Amygdala (tissue), 56 donors: ENCODE results near the gene RNF220.

Experiments used
- DNase-seq, 56 donors: peaks; one replicate each; lab custom pipeline; 2025; lab: John Stamatoyannopoulos, UW

RNF220 gene

GRCh38 chr1:44406737-44407429 is 1.8 kb downstream of the RNF220 start:
- no peak for DNase-seq

GRCh38 chr1:44407430-44408211 is 2.6 kb downstream of the RNF220 start:
- peak in 2 of 56 donors; percentile 22 to 28 for DNase-seq

DNA sequence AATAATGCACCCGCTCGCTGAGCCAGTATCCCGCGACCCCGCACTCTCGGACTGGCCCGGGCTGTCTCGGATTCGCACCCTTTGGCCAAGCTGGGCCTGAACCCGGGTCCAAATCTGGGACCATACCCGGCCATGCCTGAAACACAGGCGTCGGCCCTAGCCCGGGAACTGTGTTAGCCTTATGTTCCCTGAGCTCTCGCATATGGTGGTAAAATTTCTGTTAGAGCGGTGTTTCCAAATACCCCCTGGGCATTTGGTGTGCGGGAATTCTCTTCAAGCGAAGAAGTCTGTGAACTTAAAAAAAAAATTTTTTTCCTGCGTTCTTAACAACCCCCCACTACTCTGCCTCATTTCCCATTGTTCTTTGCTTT is 3.1 kb downstream of the RNF220 start:
- peak in 3 of 56 donors; percentile 7 to 33 (median 22) for DNase-seq

DNA sequence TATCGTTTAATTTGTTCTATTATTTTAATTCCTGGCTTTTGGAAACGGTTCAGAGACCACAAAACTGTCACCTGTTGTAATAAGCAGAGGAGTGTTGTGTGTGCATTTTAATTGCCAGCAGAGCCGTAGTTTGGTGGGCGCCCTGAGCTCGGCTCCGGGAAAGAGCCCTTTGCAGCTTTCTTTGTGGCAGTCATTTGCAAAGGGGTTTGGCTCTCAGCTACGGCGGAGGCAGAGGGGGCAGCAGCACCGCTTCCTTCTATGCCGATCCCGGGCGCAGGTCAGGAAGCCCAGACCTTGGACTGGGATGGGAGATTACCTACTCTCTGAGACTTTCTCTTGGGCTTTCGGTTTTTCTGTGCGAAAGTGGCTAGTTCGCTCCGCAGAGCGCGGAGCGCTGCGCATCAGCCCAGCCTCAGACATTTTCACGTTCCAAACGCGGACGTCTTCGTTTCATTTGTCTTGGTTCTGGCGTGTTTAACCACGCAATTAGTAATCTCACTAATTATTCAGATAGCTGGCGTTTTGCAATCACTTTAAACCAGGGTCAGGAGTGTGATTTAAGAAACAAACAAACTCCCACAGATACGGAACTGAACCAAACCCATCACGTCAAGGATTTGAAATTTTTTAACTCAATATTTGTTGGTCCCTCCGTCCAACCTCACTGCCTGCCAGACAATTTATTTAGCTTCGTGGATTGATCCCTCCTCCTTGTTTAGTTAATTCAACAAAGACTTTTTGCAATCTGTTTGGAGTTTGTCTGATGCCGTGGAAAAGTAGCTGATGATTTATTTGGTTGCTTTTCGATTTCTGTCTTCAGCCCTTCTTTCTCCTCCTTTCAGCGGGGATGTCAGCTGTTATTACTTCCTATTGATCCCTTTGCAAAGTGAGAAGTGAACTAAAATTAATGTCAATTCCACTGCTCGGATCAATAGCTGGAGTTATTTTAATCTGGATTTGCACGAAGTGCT is 3.9 kb downstream of the RNF220 start:
- DNase-seq, result peak in 6 of 56 donors; percentile 11 to 34 (median 26)

DNA sequence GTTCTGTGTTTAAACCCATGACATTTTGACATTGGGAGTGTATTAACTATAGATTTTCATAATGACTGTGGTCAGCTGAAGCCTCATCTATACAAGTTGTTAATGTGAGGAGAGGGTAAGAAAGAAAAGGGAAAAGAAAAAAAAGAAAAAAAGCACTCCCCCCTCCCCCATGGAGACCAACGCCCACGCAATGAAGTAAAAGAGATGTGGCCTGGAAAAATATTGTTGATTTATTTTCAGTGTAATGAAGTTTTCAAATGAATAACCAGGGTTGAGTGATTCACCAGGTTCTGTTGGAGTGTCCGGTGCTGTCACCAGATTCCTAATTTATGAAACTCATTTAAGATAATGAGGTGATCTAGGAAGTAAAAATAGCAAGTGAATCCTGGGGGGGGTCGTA is 4.7 kb downstream of the RNF220 start:
- DNase-seq, result no peak

DNA sequence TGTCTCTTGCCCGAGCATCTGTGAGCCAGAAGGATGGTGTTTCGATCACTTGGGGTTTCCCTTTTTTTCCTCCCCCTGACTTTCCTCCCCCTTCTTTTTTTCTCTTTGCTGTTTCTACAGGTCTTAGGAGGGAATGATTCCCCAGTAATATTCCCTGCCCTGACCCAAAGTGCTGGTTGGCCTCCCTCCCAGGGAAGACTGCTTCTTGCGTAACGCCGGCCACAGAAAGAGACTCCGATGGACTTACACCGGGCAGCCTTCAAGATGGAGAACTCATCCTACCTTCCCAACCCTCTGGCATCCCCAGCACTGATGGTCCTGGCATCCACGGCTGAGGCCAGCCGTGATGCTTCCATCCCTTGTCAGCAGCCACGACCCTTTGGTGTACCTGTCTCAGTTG is 6.8 kb downstream of the RNF220 start:
- DNase-seq, result no peak

- no peak for DNase-seq
Measured at GRCh38 chr1:44412601-44413000, 7.5 kb downstream of the RNF220 start.

DNA sequence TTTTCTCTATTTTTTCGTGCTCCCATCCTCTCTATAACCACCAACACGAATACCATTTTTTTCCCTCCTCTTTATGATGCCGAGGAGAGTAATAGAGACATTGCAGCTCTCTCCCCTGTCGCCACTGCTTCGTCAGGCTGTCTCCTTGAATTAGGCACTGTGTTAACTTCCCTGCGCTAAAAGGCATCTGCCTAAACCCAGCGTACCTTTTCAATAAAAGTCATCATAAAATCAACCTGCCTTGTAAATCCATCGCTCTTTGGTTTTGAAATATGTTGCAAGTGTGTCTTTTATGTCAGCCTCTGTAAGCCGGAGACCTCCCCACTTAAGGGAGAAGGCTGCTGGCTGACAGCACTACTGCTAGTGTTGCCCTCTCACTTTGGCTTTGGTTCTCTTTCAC is 8.7 kb downstream of the RNF220 start:
- DNase-seq, result no peak

DNA sequence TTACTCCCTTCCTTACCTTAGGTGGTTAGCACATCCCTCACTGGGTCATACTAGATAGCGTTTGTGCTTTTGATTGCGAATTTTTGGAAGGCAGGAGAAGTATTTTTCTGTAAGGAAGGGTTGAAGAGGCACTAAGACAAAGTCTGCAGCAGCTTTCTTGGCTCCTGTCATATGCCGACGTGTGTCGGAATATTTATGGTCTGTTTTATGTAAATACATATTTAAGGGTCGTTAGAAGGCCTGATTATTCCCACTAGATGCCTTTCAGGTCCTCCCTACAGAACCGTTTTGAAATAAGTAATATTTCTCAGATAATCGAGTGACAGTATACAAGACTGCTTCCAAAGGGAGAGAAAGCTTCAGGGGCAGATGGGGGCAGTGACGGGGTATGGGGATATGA is 10.0 kb downstream of the RNF220 start:
- no peak for DNase-seq

GRCh38 chr1:44416408-44416807 is 11.4 kb downstream of the RNF220 start:
- no peak for DNase-seq

GRCh38 chr1:44417351-44418021 is 12.4 kb downstream of the RNF220 start:
- peak in 49 of 56 donors; percentile 8 to 84 (median 55) for DNase-seq

- DNase-seq, result peak in 8 of 56 donors; percentile 7 to 43 (median 31)
Measured at GRCh38 chr1:44418022-44418673, 13.1 kb downstream of the RNF220 start.

DNA sequence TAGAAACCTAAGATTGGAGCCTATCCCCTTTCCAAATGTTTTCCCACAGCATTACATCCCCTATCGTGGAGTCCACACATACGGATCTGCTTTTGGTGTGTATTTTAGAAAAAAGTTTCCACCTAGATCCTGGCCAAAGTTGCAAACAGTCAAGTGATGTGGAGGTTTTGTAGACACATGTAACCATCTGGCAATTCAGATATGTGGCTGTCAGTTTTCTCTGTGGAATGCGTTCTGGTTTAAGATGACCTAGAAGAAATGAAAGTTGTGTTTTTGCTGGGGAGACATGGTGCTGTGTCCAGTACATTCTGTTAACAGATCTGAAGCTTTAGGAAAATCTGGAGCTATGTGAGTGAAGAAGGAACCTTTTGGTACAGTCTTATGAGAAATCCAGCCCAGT is 14.8 kb downstream of the RNF220 start:
- no peak for DNase-seq

DNA sequence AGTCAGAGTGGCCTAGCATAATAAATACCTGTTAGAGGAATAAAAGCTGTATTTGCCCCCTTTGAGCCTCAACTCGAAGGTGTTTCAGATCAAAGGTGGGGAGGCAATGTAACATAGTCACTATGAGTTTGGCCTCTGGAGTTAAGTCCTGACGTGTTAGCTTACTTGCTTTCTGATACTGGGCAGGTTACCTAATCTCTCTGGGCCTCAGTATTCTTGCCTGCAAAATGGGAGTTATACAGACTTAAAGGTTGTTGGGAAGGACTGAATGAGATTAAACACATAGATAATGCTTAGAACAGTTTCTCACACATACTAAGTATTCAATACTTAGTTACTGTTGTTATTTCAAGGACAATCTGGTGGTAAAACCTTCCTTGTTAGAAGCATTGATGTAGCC is 15.5 kb downstream of the RNF220 start:
- DNase-seq, result no peak

DNA sequence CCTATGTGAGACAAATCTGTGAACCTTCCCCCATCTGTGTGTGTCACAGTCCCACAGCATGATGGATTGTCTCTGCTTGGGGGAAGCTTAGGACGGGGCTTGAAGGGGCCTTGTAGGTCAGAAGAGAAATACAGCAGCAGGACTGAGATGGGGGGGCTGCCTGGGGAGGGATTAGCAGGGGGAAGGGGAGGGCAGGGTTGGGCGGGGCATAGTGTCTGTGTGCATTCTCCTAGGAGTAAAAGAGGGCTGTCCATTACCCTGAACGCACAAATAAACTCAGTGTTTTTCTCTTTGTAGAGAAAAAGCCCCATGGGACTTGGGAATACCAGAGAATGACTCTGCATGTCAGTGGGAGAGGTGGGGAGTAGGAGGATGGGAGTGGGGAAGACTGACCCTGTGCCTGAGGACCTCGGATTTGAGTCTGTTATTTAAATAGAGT is 16.4 kb downstream of the RNF220 start:
- no peak for DNase-seq

GRCh38 chr1:44422161-44422560 is 17.1 kb downstream of the RNF220 start:
- no peak for DNase-seq

- peak in 5 of 56 donors; percentile 10 to 42 (median 33) for DNase-seq
Measured at GRCh38 chr1:44423591-44424537, 18.8 kb downstream of the RNF220 start.

GRCh38 chr1:44424747-44425146 is 19.7 kb downstream of the RNF220 start:
- no peak for DNase-seq
